IPS-18a (cell line): ENCODE measurements around the gene NCKAP5.
"Not testable (repeated sequence)": the region's sequence is repeated elsewhere in the genome, so short reads cannot be mapped to it uniquely, and the experiment has no call there.

Experiments used
- H3K27ac ChIP-seq: one replicate; pipeline ENCODE4 v1.5.1; 2013; ENCODE audit warnings: low read length
- H3K27me3 ChIP-seq: one replicate; pipeline ENCODE4 v1.6.1; 2013; ENCODE audit warnings: mild to moderate bottlenecking, low read length; ENCODE audit not compliant: control insufficient read depth, insufficient read depth
- H3K36me3 ChIP-seq: one replicate; pipeline ENCODE4 v1.6.1; 2013; ENCODE audit warnings: low read depth, low read length; ENCODE audit not compliant: control insufficient read depth
- H3K4me1 ChIP-seq: one replicate; pipeline ENCODE4 v1.6.1; 2013; ENCODE audit warnings: low read depth, low read length; ENCODE audit not compliant: control insufficient read depth
- H3K4me3 ChIP-seq: one replicate; pipeline ENCODE4 v1.5.1; 2013; ENCODE audit warnings: low read length
- H3K9ac ChIP-seq: one replicate; pipeline ENCODE4 v1.6.1; 2013; ENCODE audit warnings: mild to moderate bottlenecking, low read length, moderate library complexity
- H3K9me3 ChIP-seq: one replicate; pipeline ENCODE4 v1.6.1; 2013; ENCODE audit warnings: low read depth, low read length; ENCODE audit not compliant: control insufficient read depth

The NCKAP5 gene

DNA sequence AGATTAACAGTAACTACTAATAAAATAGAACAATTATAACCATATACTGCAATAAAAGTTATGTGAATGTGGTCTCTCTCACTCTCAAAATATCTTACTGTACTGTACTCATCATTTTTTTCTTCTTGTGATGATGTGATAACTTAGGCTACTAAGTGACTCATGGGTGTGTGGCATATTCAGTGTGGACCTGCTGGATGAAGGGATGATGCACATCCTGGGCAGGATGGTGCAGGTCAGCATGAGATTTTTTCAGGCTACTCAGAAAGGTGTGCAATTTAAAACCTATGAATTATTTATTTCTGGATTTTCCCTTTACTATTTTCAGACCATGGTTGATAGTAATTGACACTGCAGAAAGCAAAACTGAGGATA is 90.7 kb downstream of the NCKAP5 start:
- Histone ChIP-seq H3K4me3 (no peak overlapping the region), H3K27ac (no peak overlapping the region), H3K4me1 (no peaks in the 10 kb centered on the region), H3K36me3 (no peaks in the 10 kb centered on the region), H3K9ac (no peak overlapping the region), H3K27me3 (no peaks in the 10 kb centered on the region), H3K9me3 (no peaks in the 10 kb centered on the region)

DNA sequence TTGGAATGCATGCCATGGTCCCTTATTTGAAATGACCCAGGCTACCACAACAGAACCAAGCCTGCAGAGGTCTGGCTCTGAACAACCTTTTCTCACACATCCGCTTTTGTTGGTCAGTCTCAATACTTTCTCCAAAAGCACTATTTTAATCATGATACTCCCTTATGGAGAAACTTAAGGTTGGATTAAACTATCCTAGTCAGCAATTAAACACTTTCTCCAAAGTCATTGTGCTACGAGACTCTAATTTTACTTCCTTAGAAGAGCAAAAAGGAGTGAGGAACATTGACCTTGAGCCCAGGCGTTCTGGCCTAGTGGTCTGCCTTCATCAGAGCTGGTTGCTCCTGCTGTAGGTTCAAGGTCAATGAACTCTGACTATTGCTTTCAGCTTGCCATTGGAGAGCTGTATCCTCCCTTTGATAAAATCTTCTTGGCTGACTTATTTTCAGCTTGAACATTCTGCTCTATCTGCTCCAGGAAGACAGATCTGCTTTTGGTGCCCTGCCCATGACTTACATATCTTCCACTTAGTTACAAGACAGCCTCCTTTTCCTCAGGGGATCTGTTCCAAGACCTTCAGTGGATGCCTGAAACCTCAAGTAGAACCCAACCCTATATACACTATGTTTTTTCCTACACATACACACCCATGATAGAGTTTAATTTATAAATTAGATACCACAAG is 91.2 kb downstream of the NCKAP5 start:
- no peak overlapping the region for H3K27ac ChIP-seq
- H3K36me3 ChIP-seq: no peaks in the 10 kb centered on the region
- no peak overlapping the region for H3K9ac ChIP-seq
- no peaks in the 10 kb centered on the region for H3K27me3 ChIP-seq
- H3K4me3 ChIP-seq: no peak overlapping the region
- H3K9me3 ChIP-seq: no peaks in the 10 kb centered on the region
- H3K4me1 ChIP-seq: no peaks in the 10 kb centered on the region

DNA sequence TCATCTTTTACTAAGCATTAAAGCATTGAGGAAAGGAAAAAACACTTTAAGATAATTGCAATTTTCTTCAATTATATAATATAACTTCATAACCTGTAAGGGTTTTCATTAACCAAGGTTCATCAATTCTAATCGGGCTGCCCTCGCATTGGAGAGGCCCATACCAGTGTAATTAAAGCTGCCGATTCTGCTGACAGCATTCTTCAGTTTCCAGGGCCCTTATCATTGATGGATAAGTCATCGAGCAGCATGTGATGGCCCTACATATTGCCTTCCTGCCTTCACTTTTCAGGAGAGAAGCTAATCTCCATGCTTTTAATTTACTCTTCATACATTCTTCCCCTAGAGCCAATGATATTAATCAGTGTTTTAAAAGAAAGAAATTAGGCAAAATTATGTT is 92.0 kb downstream of the NCKAP5 start:
- Histone ChIP-seq H3K27ac (no peak overlapping the region), H3K27me3 (no peaks in the 10 kb centered on the region), H3K9me3 (no peaks in the 10 kb centered on the region), H3K36me3 (no peaks in the 10 kb centered on the region), H3K9ac (no peak overlapping the region), H3K4me3 (no peak overlapping the region), H3K4me1 (no peaks in the 10 kb centered on the region)

DNA sequence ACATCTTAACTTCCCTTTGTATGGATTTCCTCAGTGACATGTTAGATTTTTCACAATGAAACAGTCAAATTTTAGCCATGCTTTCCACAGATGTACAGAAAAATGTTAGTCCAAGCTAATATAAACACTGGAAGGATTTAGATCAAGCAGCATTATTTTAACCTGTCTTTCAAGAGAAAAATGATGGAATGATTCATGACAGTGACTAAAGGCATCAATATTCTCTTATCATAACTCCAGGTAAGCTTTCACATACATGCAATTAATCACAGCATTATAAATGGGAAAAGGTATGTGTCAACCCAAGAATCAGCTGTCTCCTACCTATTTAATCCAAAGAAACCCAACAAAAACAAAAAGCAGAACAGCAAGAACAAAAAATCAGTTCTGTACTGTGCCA is 92.7 kb downstream of the NCKAP5 start:
- no peaks in the 10 kb centered on the region for H3K27me3 ChIP-seq
- H3K27ac ChIP-seq: no peak overlapping the region
- H3K9ac ChIP-seq: no peak overlapping the region
- no peaks in the 10 kb centered on the region for H3K4me1 ChIP-seq
- no peaks in the 10 kb centered on the region for H3K36me3 ChIP-seq
- no peak overlapping the region for H3K4me3 ChIP-seq
- no peaks in the 10 kb centered on the region for H3K9me3 ChIP-seq

DNA sequence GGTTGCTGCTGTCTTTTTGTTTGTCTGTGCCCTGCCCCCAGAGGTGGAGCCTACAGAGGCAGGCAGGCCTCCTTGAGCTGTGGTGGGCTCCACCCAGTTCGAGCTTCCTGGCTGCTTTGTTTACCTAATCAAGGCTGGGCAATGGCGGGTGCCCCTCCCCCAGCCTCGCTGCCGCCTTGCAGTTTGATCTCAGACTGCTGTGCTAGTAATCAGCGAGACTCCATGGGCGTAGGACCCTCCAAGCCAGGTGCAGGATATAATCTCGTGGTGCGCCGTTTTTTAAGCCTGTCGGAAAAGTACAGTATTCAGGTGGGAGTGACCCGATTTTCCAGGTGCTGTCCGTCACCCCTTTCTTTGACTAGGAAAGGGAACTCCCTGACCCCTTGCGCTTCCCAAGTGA is 97.8 kb downstream of the NCKAP5 start:
- H3K9ac ChIP-seq, H3K27ac ChIP-seq, H3K4me1 ChIP-seq, H3K4me3 ChIP-seq, H3K36me3 ChIP-seq, H3K27me3 ChIP-seq, H3K9me3 ChIP-seq: not testable (repeated sequence)

DNA sequence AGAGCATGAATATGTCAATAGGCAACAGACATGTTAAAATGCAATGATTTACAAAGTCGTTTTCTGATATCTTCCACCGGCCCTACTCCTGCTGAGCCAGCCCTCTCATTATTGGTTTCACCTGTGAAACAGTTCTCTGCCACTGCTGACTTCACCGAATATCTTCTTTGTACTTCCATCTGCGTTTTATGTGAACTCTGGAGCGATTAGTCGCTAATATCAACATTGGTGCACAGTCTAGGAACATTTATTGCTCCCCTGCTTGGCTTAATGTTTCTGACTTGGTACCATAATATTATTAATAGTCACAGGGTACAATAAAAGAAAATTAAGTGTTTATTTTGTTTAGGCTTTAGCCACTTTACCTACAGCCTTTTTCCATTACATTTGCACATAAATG is 105.5 kb downstream of the NCKAP5 start:
- H3K4me1 ChIP-seq: no peaks in the 10 kb centered on the region
- H3K4me3 ChIP-seq: no peak overlapping the region
- H3K27ac ChIP-seq: no peak overlapping the region
- no peak overlapping the region for H3K9ac ChIP-seq
- H3K36me3 ChIP-seq: no peaks in the 10 kb centered on the region
- no peaks in the 10 kb centered on the region for H3K27me3 ChIP-seq
- no peaks in the 10 kb centered on the region for H3K9me3 ChIP-seq

DNA sequence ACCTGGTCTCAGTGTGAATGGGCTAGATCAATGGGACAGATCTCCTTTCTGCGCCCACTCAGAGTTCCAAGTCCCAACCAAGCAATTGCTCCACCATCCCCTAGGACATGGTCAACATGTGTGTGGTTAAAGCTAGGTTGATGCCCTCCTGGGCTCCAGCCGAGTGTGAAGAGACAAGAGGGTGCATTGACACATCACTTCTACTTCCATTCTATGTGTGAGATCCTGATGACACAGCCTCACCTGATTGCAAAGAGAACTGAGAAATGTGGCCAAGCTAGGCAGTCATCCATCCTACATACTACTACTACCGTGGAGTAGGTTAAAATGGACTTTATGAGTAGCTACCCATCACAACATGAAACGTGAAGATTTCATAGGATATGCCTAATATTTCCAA is 106.8 kb downstream of the NCKAP5 start:
- H3K27me3 ChIP-seq: no peaks in the 10 kb centered on the region
- no peak overlapping the region for H3K27ac ChIP-seq
- no peak overlapping the region for H3K9ac ChIP-seq
- no peaks in the 10 kb centered on the region for H3K36me3 ChIP-seq
- no peak overlapping the region for H3K4me3 ChIP-seq
- H3K9me3 ChIP-seq: no peaks in the 10 kb centered on the region
- H3K4me1 ChIP-seq: no peaks in the 10 kb centered on the region

DNA sequence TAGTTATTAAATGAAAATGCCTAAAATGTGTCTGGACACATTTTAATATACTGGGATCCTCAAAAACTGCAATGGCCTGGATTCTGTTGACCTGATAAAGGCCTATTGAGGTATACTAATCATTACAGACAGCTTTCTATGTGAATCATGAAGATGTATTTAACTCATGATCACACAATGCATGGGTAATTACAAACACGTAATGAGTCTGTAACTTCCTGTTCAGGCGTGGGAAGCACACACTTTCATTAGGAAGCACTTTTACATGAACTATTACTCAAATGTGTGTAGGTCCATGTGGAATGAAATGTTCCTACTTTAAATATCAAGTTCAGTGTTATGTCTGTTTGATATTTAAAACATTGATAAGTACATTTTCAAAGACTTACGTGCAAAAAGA is 108.7 kb downstream of the NCKAP5 start:
- Histone ChIP-seq H3K4me3 (no peak overlapping the region), H3K36me3 (no peaks in the 10 kb centered on the region), H3K4me1 (no peaks in the 10 kb centered on the region), H3K9ac (no peak overlapping the region), H3K27ac (no peak overlapping the region), H3K9me3 (no peaks in the 10 kb centered on the region), H3K27me3 (no peaks in the 10 kb centered on the region)

DNA sequence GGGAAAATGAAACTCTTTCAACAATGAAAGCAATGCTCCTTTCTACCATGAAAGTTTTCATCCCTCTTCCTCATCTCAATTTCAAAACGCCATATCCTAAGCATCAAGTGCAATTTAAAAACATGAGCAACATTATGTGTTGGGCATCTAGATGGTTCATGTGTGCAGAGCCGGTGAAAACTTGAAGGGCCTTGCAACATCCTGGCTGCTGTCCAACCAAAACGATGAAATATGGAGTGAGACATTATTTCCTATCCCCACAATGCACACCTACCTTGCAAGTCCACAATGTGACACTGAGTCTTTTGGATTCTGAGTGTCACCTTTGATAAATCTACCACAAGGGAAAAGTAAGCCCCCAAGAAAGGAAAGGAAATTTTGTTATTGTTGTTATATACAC is 110.0 kb downstream of the NCKAP5 start:
- no peaks in the 10 kb centered on the region for H3K9me3 ChIP-seq
- no peaks in the 10 kb centered on the region for H3K27me3 ChIP-seq
- H3K27ac ChIP-seq: no peak overlapping the region
- H3K36me3 ChIP-seq: no peaks in the 10 kb centered on the region
- no peak overlapping the region for H3K4me3 ChIP-seq
- no peaks in the 10 kb centered on the region for H3K4me1 ChIP-seq
- no peak overlapping the region for H3K9ac ChIP-seq

DNA sequence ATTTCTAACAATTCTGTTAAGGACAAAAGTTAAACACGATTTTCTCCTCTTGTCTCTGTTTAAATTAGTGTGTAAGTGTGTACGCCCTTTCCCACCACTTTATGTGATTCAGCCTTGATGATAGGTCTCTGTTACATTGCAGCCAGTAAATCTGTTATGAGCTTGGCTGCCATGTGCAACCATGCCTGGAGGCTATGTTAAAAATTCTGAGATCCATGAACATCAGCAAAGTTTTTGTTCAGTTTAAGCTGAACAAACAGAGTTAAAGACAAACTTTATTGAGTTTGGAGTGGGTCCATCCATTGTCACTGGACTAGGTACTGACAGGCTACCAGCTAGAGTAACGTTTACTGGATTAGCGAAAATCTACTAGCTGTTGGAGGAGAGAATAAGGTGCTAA is 110.4 kb downstream of the NCKAP5 start:
- Histone ChIP-seq H3K27me3 (no peaks in the 10 kb centered on the region), H3K9ac (no peak overlapping the region), H3K4me1 (no peaks in the 10 kb centered on the region), H3K9me3 (no peaks in the 10 kb centered on the region), H3K36me3 (no peaks in the 10 kb centered on the region), H3K27ac (no peak overlapping the region), H3K4me3 (no peak overlapping the region)

DNA sequence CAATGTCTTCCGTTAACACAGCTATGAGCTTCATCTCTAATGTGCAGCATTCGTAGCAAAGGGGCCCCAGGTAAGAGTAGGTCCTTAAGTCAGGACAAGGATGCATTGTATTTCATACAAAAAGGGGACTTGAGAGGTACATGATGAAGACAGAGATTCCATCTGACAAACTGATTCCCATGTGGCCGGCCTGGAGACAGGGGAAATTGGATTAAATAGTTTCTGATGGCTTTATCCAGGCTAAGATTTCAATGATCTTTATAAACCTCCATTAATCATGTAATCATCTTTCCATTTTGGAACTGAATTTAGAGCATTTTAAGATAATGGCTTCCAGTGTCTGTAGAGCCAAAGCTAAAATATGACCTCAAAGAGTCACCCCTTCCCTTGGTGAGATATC is 111.3 kb downstream of the NCKAP5 start:
- no peaks in the 10 kb centered on the region for H3K4me1 ChIP-seq
- no peak overlapping the region for H3K9ac ChIP-seq
- no peak overlapping the region for H3K4me3 ChIP-seq
- no peaks in the 10 kb centered on the region for H3K36me3 ChIP-seq
- no peaks in the 10 kb centered on the region for H3K9me3 ChIP-seq
- H3K27ac ChIP-seq: no peak overlapping the region
- H3K27me3 ChIP-seq: no peaks in the 10 kb centered on the region

DNA sequence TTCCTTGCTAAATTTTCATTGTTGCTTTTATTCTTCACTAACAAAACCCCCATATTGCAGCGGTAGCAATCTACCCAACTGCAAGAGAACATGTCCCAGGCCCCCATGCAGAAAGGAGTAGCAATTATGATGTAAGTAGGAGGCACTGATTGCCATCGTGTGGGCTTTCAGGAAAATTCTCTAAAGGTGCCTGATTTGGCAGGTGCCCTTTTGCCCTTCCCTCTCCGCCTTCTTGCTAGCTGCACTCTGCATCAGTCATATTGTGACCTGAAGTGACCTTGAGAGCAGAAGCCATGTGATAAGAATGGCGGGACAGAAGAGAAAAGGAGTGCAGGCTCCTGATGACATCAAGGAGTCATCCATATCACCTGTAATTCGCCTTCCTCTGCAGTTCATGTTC is 112.1 kb downstream of the NCKAP5 start:
- no peak overlapping the region for H3K9ac ChIP-seq
- no peaks in the 10 kb centered on the region for H3K27me3 ChIP-seq
- H3K27ac ChIP-seq: no peak overlapping the region
- H3K4me1 ChIP-seq: no peaks in the 10 kb centered on the region
- no peaks in the 10 kb centered on the region for H3K36me3 ChIP-seq
- H3K9me3 ChIP-seq: no peaks in the 10 kb centered on the region
- no peak overlapping the region for H3K4me3 ChIP-seq
